ENCODE measurements around the gene NFATC1.

NFATC1 gene

GRCh38 chr18:79445221-79445620 is 49.5 kb downstream of the NFATC1 start:
- TF ChIP-seq CTCF (conservative IDR thresholded peaks at IDR 0.05), result no peak
- no peak for TF ChIP-seq ZFX (IDR thresholded peaks at IDR 0.05)
- no peak overlapping the region for H3K27ac ChIP-seq

- H3K27ac ChIP-seq, result no peak overlapping the region
- TF ChIP-seq ZFX (IDR thresholded peaks at IDR 0.05), result no peak
- TF ChIP-seq CTCF (conservative IDR thresholded peaks at IDR 0.05), result no peak
Observed at GRCh38 chr18:79445696-79446561, 50.2 kb downstream of the NFATC1 start.

GRCh38 chr18:79446931-79447330 is 51.2 kb downstream of the NFATC1 start:
- no peak for TF ChIP-seq ZFX (IDR thresholded peaks at IDR 0.05)
- TF ChIP-seq CTCF (conservative IDR thresholded peaks at IDR 0.05), result no peak
- H3K27ac ChIP-seq, result no peak overlapping the region; the same call in 1 of the 2 replicates

GRCh38 chr18:79447703-79448367 is 52.1 kb downstream of the NFATC1 start:
- no peak overlapping the region for H3K27ac ChIP-seq
- TF ChIP-seq ZFX (IDR thresholded peaks at IDR 0.05) (no peak), CTCF (conservative IDR thresholded peaks at IDR 0.05) (no peak)

- TF ChIP-seq CTCF (conservative IDR thresholded peaks at IDR 0.05), result no peak
- no peak for TF ChIP-seq ZFX (IDR thresholded peaks at IDR 0.05)
Observed at GRCh38 chr18:79448621-79449020, 52.9 kb downstream of the NFATC1 start.

GRCh38 chr18:79449551-79450288 is 54.0 kb downstream of the NFATC1 start:
- TF ChIP-seq ZFX (IDR thresholded peaks at IDR 0.05) (no peak), CTCF (conservative IDR thresholded peaks at IDR 0.05) (no peak)
- H3K27ac ChIP-seq, result no peak overlapping the region

More at GRCh38 chr18:79448621-79449020, 52.9 kb downstream of the NFATC1 start:
- H3K27ac ChIP-seq, result no peak overlapping the region

Measured in C4-2B (cell line).